HG02981 (cell line): ENCODE results near the gene WNT6.
"Not testable (repeated sequence)": the region's sequence is repeated elsewhere in the genome, so short reads cannot be mapped to it uniquely, and the experiment has no call there.

Source experiments
- ATAC-seq: cut with Tn5 transposase; IDR thresholded peaks from one replicate; pipeline ENCODE4 v1.9.1; 2021; ENCODE audit warnings: mild to moderate bottlenecking, moderate library complexity; ENCODE audit not compliant: unreplicated experiment

The WNT6 gene

GRCh38 chr2:218830526-218831306, 28.9 kb upstream of the WNT6 start:
- no peak for ATAC-seq

- ATAC-seq, result no peak
Observed at GRCh38 chr2:218831378-218831990, 28.1 kb upstream of the WNT6 start, which contains the start of gene PRKAG3. Gene PRKAG3 (minus strand): TSS chr2:218831803.

- ATAC-seq, result no peak
Observed at GRCh38 chr2:218832081-218832480, 27.5 kb upstream of the WNT6 start.

GRCh38 chr2:218832520-218832919, 27.1 kb upstream of the WNT6 start:
- no peak for ATAC-seq

GRCh38 chr2:218833023-218833609, 26.5 kb upstream of the WNT6 start:
- ATAC-seq, result no peak

- ATAC-seq, result no peak
Observed at GRCh38 chr2:218834685-218835084, 24.9 kb upstream of the WNT6 start.

GRCh38 chr2:218837495-218837894, 22.1 kb upstream of the WNT6 start:
- ATAC-seq, result no peak

- no peak for ATAC-seq
Observed at GRCh38 chr2:218839430-218839829, 20.2 kb upstream of the WNT6 start.

- no peak for ATAC-seq
Observed at GRCh38 chr2:218839888-218840287, 19.7 kb upstream of the WNT6 start.

- ATAC-seq, result not testable (repeated sequence)
Observed at GRCh38 chr2:218844334-218844733, 15.3 kb upstream of the WNT6 start.

GRCh38 chr2:218846963-218847362, 12.6 kb upstream of the WNT6 start:
- not testable (repeated sequence) for ATAC-seq

GRCh38 chr2:218849721-218850120, 9.9 kb upstream of the WNT6 start:
- ATAC-seq, result no peak

GRCh38 chr2:218850796-218851195, 8.8 kb upstream of the WNT6 start:
- no peak for ATAC-seq

GRCh38 chr2:218851286-218851685, 8.3 kb upstream of the WNT6 start:
- no peak for ATAC-seq

- no peak for ATAC-seq
Observed at GRCh38 chr2:218852911-218853667, 6.5 kb upstream of the WNT6 start.

- ATAC-seq, result no peak
Observed at GRCh38 chr2:218853766-218854165, 5.8 kb upstream of the WNT6 start.

- ATAC-seq, result no peak
Observed at GRCh38 chr2:218854860-218855259, 4.7 kb upstream of the WNT6 start.

GRCh38 chr2:218855305-218856166, 4.1 kb upstream of the WNT6 start:
- ATAC-seq, result no peak

GRCh38 chr2:218856167-218856895, 3.3 kb upstream of the WNT6 start:
- ATAC-seq, result no peak

GRCh38 chr2:218856896-218857243, 2.7 kb upstream of the WNT6 start:
- ATAC-seq, result no peak
